WTC11 (cell line): ENCODE measurements around the gene HMX2. TPM values are rescaled to one million over a fixed set of nuclear protein-coding genes. Genes with fewer than 3 reads are reported as not detected.

Experiments
- ATAC-seq: fragments of 200-7000 bp; cut with Tn5 transposase; 2 replicates; pipeline ENCODE4 v1.10.0; 2021; ENCODE audit warnings: mild to moderate bottlenecking, moderate library complexity
- Bru-seq: library from RNA; stranded (reverse); fragments of 400-500 nt; gene quantifications from one replicate; lab custom pipeline; 2021; lab: Mats Ljungman, UMichigan
- CTCF ChIA-PET: fragments of 300-600 bp; sonication (Branson Sonifier 250); formaldehyde crosslinking; loops from one replicate; lab custom pipeline; 2021; ENCODE audit warnings: antibody characterized with exemption; lab: Charles Lee
- POLR2A ChIA-PET: fragments of 350-600 bp; sonication (Branson Sonifier 250); formaldehyde crosslinking; loops from one replicate; lab custom pipeline; 2021; ENCODE audit warnings: antibody characterized with exemption; lab: Charles Lee
- DNase-seq: peaks from one replicate; pipeline ENCODE4 v3.0.0; 2021; ENCODE audit warnings: low spot score
- H3K27ac Mint-ChIP-seq: 2 replicates; pipeline ENCODE4 v1.8.0; 2021; ENCODE audit warnings: mixed read lengths
- H3K27me3 Mint-ChIP-seq: 2 replicates; pipeline ENCODE4 v1.8.0; 2021; ENCODE audit warnings: low read depth, mild to moderate bottlenecking, moderate library complexity, mixed read lengths
- H3K36me3 Mint-ChIP-seq: 2 replicates; pipeline ENCODE4 v1.8.0; 2021; ENCODE audit warnings: mixed read lengths
- H3K4me1 Mint-ChIP-seq: 2 replicates; pipeline ENCODE4 v1.8.0; 2022; ENCODE audit warnings: mixed read lengths
- H3K4me3 Mint-ChIP-seq: 2 replicates; pipeline ENCODE4 v1.8.0; 2021; ENCODE audit warnings: mild to moderate bottlenecking, moderate library complexity, mixed read lengths
- H3K9me3 Mint-ChIP-seq: 2 replicates; pipeline ENCODE4 v1.8.0; 2021; ENCODE audit warnings: mixed read lengths
- MYBL2 ChIP-seq: sonication (generic); formaldehyde crosslinking; IDR thresholded peaks from 2 replicates; pipeline ENCODE4 v1.8.1; 2023; ENCODE audit warnings: mild to moderate bottlenecking, moderate library complexity, missing genetic modification reagents
- NFYB ChIP-seq: sonication (generic); formaldehyde crosslinking; conservative IDR thresholded peaks from 2 replicates; pipeline ENCODE4 v1.8.0; 2022; ENCODE audit warnings: low read depth, missing genetic modification reagents
- NR1H2 ChIP-seq: sonication (generic); formaldehyde crosslinking; IDR thresholded peaks from 2 replicates; pipeline ENCODE4 v1.9.0; 2021; ENCODE audit warnings: mild to moderate bottlenecking, moderate library complexity, missing genetic modification reagents
- ZNF263 ChIP-seq: sonication (generic); formaldehyde crosslinking; IDR thresholded peaks from 2 replicates; pipeline ENCODE4 v1.8.1; 2022; ENCODE audit warnings: low read depth, mild to moderate bottlenecking, moderate library complexity, missing genetic modification reagents
- ZNF317 ChIP-seq: sonication (generic); formaldehyde crosslinking; IDR thresholded peaks from 2 replicates; pipeline ENCODE4 v1.8.1; 2023; ENCODE audit warnings: low read depth, mild to moderate bottlenecking, moderate library complexity, missing genetic modification reagents, borderline replicate concordance
- long read RNA-seq, 3 experiments: library from RNA in 1 of 3; library from capped mRNA in 1 of 3; library from polyadenylated mRNA in 1 of 3; unstranded in 2 of 3; stranded (forward) in 1 of 3; transcript quantifications; one replicate each; pipeline ENCODE4 v2.0.0, GENCODE V29; 2021
- total RNA-seq: library from RNA; stranded (reverse); gene quantifications from 3 replicates; pipeline ENCODE4 v1.2.3, GENCODE V29; 2021
- TF ChIP-seq, protein P1 (sequence below): fragments of 200-600 bp; IDR thresholded peaks from 2 replicates; pipeline ENCODE4 v1.8.0; 2022; ENCODE audit warnings: antibody characterized with exemption
- TF ChIP-seq, protein P2 (sequence below): sonication (generic); formaldehyde crosslinking; IDR thresholded peaks from 2 replicates; pipeline ENCODE4 v1.8.1; 2022; ENCODE audit warnings: mild to moderate bottlenecking, moderate library complexity, missing genetic modification reagents
- TF ChIP-seq, protein P3 (sequence below): sonication (generic); formaldehyde crosslinking; IDR thresholded peaks from 2 replicates; pipeline ENCODE4 v1.8.1; 2022; ENCODE audit warnings: missing genetic modification reagents, borderline replicate concordance
- TF ChIP-seq, protein P4 (sequence below): sonication (generic); formaldehyde crosslinking; IDR thresholded peaks from 2 replicates; pipeline ENCODE4 v1.8.1; 2022; ENCODE audit warnings: low read depth, mild to moderate bottlenecking, moderate library complexity, missing genetic modification reagents, borderline replicate concordance
- TF ChIP-seq, protein P5 (sequence below): sonication (generic); formaldehyde crosslinking; conservative IDR thresholded peaks from 2 replicates; pipeline ENCODE4 v1.8.1; 2022; ENCODE audit warnings: mild to moderate bottlenecking, missing genetic modification reagents
- TF ChIP-seq, protein P6 (sequence below): fragments of 250-450 bp; sonication (Bioruptor Pico); IDR thresholded peaks from 2 replicates; pipeline ENCODE4 v1.9.0; 2021; ENCODE audit warnings: mild to moderate bottlenecking
- TF ChIP-seq, protein P7 (sequence below): sonication (generic); formaldehyde crosslinking; IDR thresholded peaks from 2 replicates; pipeline ENCODE4 v1.8.1; 2023; ENCODE audit warnings: mild to moderate bottlenecking, missing genetic modification reagents

Gene HMX2, protein sequence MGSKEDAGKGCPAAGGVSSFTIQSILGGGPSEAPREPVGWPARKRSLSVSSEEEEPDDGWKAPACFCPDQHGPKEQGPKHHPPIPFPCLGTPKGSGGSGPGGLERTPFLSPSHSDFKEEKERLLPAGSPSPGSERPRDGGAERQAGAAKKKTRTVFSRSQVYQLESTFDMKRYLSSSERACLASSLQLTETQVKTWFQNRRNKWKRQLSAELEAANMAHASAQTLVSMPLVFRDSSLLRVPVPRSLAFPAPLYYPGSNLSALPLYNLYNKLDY
- 0.59 to 1.7 TPM (median 1.4 TPM) in 3 replicates for total RNA-seq
- percentile 37 among the genes with signal in this experiment for Bru-seq, nascent RNA
- long read RNA-seq, experiment 1, transcript HMX2-201 (2 exons, 1,628 nt): major isoform, 9 of 10 reads
- long read RNA-seq, experiment 1, partial matches to known transcripts: 0 of 10 reads
- long read RNA-seq, experiment 1, other reads (novel, unspliced or antisense): 1 of 10 reads
- long read RNA-seq, experiment 2, partial matches to known transcripts: 2 of 5 reads
- long read RNA-seq, experiment 2, other reads (novel, unspliced or antisense): 1 of 5 reads
- long read RNA-seq, experiment 3: 0 reads

DNA sequence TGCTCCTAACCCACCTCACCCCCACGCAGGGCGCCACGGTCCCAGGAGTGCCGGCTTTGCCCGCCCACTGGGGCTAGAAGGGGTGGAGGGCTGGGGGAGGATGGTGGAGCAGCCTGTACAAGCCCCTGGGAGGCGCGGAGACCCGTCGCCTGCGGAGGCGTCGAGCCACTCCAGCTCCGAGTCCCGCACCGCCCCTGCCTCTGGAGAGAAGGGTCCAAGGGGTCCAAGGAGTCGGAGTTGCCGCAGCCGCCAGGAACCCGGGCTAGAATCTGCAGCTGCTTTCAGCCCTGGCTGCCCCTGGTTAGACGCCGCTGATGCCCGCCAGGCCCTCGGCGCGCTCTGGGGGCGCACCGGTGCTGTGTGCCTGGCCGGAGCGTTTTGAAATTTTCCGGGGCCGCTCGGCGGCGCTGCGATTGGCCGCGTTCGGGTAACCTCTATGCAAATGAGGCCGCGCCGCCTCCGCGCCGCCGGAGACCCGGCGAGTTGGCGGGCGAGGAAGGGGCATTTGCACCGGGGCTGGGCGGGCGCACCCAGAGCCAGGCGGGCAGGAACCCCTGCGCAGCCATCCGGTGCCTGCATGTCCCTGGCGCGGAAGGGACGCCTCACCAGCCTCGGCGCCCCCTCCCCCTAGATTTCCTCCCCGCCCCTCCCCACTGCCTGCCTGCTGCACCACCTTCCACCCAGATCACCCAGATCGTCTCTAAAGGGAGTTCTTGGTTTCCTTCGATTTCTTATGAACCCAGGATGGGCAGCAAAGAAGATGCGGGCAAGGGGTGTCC lies at the start of gene HMX2:
TSS of gene HMX2 (plus strand) at position 502 of the 779 bp plus-strand sequence. CDS start at position 745, 243 bp downstream.
- H3K27me3 Mint-ChIP-seq: peaks cover 94% of the 10 kb centered on the region
- no peaks in the 10 kb centered on the region for H3K36me3 Mint-ChIP-seq
- ATAC-seq: peak; percentile 27
- peaks cover 72% of the 10 kb centered on the region for H3K4me1 Mint-ChIP-seq
- ChIA-PET CTCF (interaction anchor here (0.5 to 4.0 kb wide), 5 partner anchors 8 to 407 kb away, joined by 3 to 36 read pairs (median 3); no protein-coding TSS in a partner anchor), POLR2A (no interaction called here)
- peak; percentile 83 for DNase-seq
- no peak within 1 kb of the TSS for H3K27ac Mint-ChIP-seq
- H3K4me3 Mint-ChIP-seq: peak within 1 kb of the TSS; percentile 62
- no peaks in the 10 kb centered on the region for H3K9me3 Mint-ChIP-seq
- TF ChIP-seq, protein P1, sequence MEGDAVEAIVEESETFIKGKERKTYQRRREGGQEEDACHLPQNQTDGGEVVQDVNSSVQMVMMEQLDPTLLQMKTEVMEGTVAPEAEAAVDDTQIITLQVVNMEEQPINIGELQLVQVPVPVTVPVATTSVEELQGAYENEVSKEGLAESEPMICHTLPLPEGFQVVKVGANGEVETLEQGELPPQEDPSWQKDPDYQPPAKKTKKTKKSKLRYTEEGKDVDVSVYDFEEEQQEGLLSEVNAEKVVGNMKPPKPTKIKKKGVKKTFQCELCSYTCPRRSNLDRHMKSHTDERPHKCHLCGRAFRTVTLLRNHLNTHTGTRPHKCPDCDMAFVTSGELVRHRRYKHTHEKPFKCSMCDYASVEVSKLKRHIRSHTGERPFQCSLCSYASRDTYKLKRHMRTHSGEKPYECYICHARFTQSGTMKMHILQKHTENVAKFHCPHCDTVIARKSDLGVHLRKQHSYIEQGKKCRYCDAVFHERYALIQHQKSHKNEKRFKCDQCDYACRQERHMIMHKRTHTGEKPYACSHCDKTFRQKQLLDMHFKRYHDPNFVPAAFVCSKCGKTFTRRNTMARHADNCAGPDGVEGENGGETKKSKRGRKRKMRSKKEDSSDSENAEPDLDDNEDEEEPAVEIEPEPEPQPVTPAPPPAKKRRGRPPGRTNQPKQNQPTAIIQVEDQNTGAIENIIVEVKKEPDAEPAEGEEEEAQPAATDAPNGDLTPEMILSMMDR: no peak
- 0 out of 2 replicates have a peak, but pooled peaks have one; percentile 27 for TF ChIP-seq ZNF263 (CRISPR knock-in tag)
- TF ChIP-seq MYBL2 (CRISPR knock-in tag): peak; percentile 74; the same call in 1 of the 2 replicates
- TF ChIP-seq, protein P2, sequence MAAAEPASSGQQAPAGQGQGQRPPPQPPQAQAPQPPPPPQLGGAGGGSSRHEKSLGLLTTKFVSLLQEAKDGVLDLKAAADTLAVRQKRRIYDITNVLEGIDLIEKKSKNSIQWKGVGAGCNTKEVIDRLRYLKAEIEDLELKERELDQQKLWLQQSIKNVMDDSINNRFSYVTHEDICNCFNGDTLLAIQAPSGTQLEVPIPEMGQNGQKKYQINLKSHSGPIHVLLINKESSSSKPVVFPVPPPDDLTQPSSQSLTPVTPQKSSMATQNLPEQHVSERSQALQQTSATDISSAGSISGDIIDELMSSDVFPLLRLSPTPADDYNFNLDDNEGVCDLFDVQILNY (CRISPR knock-in tag): peak; percentile 60; the same call in 1 of the 2 replicates
- TF ChIP-seq ZNF317 (CRISPR knock-in tag): 0 out of 2 replicates have a peak, but pooled peaks have one; percentile 7
- TF ChIP-seq, protein P3, sequence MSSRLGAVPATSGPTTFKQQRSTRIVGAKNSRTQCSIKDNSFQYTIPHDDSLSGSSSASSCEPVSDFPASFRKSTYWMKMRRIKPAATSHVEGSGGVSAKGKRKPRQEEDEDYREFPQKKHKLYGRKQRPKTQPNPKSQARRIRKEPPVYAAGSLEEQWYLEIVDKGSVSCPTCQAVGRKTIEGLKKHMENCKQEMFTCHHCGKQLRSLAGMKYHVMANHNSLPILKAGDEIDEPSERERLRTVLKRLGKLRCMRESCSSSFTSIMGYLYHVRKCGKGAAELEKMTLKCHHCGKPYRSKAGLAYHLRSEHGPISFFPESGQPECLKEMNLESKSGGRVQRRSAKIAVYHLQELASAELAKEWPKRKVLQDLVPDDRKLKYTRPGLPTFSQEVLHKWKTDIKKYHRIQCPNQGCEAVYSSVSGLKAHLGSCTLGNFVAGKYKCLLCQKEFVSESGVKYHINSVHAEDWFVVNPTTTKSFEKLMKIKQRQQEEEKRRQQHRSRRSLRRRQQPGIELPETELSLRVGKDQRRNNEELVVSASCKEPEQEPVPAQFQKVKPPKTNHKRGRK (CRISPR knock-in tag): no peak
- TF ChIP-seq, protein P4, sequence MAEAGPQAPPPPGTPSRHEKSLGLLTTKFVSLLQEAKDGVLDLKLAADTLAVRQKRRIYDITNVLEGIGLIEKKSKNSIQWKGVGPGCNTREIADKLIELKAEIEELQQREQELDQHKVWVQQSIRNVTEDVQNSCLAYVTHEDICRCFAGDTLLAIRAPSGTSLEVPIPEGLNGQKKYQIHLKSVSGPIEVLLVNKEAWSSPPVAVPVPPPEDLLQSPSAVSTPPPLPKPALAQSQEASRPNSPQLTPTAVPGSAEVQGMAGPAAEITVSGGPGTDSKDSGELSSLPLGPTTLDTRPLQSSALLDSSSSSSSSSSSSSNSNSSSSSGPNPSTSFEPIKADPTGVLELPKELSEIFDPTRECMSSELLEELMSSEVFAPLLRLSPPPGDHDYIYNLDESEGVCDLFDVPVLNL (CRISPR knock-in tag): 0 out of 2 replicates have a peak, but pooled peaks have one; percentile 63

DNA sequence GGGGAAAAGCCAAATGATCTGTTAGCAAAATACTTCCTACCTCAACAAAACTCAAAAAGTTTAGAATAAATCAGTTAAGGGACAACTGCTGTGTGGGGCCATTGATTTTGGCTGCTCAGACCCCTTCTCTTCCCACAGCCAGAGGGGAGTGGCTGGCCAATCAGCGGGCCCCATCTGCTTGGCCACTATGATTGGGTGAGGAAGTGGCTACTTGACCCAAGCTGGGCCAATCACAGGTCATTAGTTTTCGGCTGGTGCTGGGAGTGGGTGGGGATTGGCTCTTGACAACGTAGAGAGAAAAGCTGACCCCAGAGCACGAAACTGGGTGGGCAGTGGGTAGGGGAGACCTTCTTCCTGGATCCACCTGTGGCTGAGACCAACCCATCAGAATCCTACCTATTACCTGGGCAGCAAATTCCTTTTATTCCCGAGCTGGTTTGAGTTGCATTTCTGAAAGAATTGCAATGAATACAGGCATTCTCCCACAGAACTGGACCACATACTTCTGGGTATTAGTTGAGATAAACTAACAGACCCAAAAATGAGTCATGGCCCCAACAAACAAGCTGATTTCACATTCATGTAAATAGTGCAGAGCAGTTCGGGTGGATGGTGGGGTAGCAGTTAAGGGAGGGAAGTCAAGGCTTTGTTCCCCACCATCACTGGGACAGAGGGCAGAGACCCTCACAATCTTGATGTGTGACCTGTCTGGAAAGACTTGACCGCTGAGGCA lies 47.7 kb upstream of the HMX2 start:
- TF ChIP-seq NR1H2 (CRISPR knock-in tag): no peak
- 0 out of 2 replicates have a peak, but pooled peaks have one; percentile 22 for TF ChIP-seq NFYB (CRISPR knock-in tag)
- no peak for DNase-seq
- Mint-ChIP-seq H3K36me3 (no peaks in the 10 kb centered on the region), H3K4me3 (no peak overlapping the region), H3K9me3 (no peaks in the 10 kb centered on the region), H3K27me3 (peaks cover 13% of the 10 kb centered on the region; the same call in 1 of the 2 replicates), H3K27ac (no peak overlapping the region), H3K4me1 (peaks cover 24% of the 10 kb centered on the region)
- ChIA-PET POLR2A (no interaction called here), CTCF (interaction anchor here (0.7 kb wide), 1 partner anchor 15 kb away, joined by 3 read pairs; no protein-coding TSS in a partner anchor)
- peak; percentile 51 for ATAC-seq

DNA sequence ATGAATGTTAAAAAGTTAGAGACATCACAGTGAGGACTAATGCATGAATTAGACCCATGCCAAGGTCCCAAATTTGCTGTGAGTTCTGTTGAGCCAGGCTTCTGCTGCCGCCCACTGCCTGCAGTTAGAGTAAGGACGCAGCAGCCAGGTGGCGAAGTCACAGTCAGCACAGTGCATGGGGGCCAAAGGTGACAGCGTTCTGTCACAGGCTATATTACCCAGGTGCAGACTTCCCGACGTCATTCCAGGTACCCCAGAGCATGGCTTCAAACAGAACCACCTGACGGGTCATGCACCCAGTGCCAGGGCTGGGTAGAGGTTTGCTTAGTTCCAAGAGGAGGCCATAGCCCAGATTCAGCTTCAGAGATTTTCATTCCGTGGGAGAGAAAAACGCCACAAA lies 46.1 kb upstream of the HMX2 start:
- DNase-seq: no peak
- CTCF ChIA-PET: interaction anchor here (1.0 to 1.9 kb wide), 3 partner anchors 16 to 58 kb away, joined by 3 to 10 read pairs (median 3); no protein-coding TSS in a partner anchor
- H3K9me3 Mint-ChIP-seq: no peaks in the 10 kb centered on the region
- no peak overlapping the region for H3K27ac Mint-ChIP-seq
- H3K4me3 Mint-ChIP-seq: no peak overlapping the region
- H3K36me3 Mint-ChIP-seq: no peaks in the 10 kb centered on the region
- POLR2A ChIA-PET: no interaction called here
- H3K4me1 Mint-ChIP-seq: peaks cover 24% of the 10 kb centered on the region
- peaks cover 5% of the 10 kb centered on the region; the same call in 1 of the 2 replicates for H3K27me3 Mint-ChIP-seq
- ATAC-seq: no peak
- TF ChIP-seq, protein P5, sequence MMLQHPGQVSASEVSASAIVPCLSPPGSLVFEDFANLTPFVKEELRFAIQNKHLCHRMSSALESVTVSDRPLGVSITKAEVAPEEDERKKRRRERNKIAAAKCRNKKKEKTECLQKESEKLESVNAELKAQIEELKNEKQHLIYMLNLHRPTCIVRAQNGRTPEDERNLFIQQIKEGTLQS: no peak
- TF ChIP-seq, protein P6, sequence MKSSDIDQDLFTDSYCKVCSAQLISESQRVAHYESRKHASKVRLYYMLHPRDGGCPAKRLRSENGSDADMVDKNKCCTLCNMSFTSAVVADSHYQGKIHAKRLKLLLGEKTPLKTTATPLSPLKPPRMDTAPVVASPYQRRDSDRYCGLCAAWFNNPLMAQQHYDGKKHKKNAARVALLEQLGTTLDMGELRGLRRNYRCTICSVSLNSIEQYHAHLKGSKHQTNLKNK (CRISPR knock-in tag): no peak
- TF ChIP-seq, protein P7, sequence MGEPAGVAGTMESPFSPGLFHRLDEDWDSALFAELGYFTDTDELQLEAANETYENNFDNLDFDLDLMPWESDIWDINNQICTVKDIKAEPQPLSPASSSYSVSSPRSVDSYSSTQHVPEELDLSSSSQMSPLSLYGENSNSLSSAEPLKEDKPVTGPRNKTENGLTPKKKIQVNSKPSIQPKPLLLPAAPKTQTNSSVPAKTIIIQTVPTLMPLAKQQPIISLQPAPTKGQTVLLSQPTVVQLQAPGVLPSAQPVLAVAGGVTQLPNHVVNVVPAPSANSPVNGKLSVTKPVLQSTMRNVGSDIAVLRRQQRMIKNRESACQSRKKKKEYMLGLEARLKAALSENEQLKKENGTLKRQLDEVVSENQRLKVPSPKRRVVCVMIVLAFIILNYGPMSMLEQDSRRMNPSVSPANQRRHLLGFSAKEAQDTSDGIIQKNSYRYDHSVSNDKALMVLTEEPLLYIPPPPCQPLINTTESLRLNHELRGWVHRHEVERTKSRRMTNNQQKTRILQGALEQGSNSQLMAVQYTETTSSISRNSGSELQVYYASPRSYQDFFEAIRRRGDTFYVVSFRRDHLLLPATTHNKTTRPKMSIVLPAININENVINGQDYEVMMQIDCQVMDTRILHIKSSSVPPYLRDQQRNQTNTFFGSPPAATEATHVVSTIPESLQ (CRISPR knock-in tag): no peak
